HG03354 (cell line): Measurements from ENCODE around the gene HDAC6.
"Not testable (repeated sequence)": the region's sequence is repeated elsewhere in the genome, so short reads cannot be mapped to it uniquely, and the experiment has no call there.

Experiments used
- ATAC-seq: cut with Tn5 transposase; IDR thresholded peaks from one replicate; pipeline ENCODE4 v1.9.1; 2021; ENCODE audit warnings: mild to moderate bottlenecking; ENCODE audit not compliant: unreplicated experiment, poor library complexity, severe bottlenecking

HDAC6 gene

DNA sequence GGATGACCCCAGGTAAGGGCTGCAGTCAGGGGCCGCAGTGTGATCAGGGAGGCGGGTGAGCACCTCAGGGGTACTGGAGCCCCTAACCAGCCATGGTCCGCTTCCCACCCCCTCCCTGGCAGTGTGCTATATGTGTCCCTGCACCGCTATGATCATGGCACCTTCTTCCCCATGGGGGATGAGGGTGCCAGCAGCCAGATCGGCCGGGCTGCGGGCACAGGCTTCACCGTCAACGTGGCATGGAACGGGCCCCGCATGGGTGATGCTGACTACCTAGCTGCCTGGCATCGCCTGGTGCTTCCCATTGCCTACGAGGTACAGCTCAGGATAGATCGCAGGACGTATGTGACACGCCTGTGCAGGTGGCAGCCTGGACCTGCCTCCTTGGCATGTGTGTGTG lies 16.2 kb downstream of the HDAC6 start:
- ATAC-seq: no peak

DNA sequence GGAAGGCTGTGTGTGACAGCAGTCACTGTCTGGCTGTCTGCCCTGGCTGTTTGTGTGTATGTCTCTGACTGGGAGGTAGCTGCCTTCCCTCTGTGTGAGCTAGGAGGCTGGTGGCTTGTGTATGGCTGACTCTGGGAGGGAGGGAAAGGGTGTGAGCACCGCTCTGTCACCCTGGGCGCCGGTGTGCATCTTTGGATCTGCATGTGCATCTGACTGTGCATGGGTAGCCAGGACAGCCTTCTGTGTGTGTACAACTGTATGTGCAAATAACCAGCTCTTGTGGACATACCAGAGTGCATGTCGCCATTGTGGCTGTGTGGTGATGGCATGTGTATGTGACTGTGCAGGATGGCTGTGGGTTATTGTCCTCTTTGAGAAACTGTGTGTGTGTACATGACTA lies 17.0 kb downstream of the HDAC6 start:
- no peak for ATAC-seq

DNA sequence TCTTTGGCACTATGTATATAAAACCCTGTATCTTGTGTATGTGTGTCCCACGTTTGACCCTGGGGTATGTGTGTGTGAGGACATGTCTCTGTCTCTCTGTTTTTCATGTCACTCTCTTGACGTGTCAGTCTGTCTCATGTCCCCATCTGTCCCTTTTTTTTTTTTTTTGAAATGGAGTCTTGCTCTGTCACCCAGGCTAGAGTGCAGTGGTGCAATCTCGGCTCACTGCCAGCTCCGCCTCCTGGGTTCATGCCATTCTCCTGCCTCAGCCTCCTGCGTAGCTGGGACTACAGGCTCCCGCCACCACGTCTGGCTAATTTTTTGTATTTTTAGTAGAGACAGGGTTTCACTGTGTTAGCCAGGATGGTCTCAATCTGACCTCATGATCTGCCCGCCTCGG lies 17.5 kb downstream of the HDAC6 start:
- ATAC-seq: not testable (repeated sequence)

DNA sequence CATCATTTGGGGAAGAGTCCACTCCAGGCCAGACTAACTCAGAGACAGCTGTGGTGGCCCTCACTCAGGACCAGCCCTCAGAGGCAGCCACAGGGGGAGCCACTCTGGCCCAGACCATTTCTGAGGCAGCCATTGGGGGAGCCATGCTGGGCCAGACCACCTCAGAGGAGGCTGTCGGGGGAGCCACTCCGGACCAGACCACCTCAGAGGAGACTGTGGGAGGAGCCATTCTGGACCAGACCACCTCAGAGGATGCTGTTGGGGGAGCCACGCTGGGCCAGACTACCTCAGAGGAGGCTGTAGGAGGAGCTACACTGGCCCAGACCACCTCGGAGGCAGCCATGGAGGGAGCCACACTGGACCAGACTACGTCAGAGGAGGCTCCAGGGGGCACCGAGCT lies 21.2 kb downstream of the HDAC6 start:
- ATAC-seq: no peak

DNA sequence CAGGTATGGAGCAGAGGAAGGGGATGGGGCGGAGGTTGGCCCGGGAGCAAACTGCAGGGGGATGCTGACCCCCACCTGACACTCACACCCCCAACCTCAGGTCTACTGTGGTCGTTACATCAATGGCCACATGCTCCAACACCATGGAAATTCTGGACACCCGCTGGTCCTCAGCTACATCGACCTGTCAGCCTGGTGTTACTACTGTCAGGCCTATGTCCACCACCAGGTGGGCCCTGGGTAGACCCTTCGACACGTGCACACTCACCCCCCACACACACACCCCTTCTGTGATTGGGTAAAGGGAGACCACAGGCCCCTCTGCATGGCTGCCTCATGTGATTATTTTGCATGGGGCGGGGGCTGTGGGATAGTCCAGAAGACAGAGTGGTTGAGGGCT lies 22.2 kb downstream of the HDAC6 start:
- no peak for ATAC-seq

DNA sequence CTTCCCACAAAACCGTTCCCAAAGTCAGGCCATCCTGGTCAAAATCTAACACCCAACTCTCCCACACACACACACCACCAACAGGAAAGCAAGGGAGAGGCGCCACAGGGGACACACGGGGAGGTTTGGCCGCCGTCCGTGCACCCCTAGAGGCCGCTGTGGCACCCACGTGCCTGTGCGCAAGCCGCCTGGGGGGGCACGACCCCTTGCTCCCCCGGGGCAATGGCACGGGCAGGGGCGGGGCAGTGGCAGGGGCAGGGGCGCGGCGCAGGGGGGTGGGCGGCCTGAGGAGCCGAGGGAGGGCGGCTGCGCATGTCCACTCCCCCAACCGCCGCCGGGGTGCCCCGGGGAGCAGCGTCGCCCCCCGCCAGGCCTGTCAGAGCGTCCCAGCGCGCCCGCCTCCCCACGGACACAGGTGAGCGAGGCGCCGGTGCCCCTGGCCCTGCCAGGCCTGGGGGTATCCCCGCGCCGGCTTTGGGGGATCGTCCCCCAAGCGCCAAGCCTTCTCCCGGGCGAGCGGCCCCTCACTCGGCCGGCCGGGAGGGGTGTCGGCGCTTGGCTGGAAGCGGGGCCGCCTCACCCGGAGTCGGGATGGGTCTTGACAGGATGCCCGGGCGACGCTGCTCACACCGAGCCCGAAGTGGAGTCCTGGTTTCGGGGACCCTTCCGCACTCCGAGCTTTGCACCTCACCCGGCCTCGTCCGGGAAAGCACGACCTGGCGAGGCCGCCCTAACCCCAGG lies 24.4 kb downstream of the HDAC6 start, which contains the start of gene ERAS:
TSS of gene ERAS (plus strand) at position 379 of the 741 bp plus-strand sequence. CDS start 2,611 bp downstream, outside the sequence.
- no peak for ATAC-seq

DNA sequence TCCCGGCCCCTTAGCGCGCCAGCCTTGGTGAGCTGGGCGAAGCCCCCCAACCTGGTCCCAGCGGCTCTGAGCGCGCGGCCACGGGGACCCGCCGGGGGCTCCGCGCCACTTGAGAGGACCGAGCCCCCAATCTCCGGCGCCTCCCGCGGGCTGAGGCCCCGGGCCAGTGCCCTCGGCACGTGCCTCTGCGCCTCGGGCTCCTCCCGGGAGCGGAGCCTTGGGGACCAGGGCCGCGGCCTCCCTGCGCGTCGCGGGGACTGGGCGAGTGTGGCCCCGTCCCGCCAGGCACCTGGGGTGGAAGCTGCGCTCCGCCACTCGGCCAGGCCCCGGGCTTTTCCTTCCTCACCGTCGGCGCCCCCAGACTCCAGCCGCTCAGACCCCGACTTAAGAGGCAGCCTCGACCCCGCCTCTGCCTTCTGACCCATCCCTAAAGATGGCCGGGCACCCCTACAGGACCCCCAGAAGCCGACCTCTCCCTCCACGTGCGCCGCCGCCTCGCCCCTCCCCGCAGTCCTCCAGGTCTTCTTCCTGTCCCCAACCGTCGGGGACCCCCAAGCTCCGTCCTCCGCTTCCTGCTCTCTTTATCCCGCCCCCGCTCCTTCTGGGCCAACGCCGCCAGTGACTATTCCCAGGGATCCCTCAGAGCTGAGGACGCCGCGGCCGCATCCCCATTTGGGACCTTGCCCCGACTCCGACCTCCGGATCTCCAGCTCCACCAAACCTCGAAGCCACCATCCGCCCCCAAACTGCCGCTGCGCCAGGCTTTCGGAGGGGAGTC lies 25.2 kb downstream of the HDAC6 start:
- ATAC-seq: no peak

DNA sequence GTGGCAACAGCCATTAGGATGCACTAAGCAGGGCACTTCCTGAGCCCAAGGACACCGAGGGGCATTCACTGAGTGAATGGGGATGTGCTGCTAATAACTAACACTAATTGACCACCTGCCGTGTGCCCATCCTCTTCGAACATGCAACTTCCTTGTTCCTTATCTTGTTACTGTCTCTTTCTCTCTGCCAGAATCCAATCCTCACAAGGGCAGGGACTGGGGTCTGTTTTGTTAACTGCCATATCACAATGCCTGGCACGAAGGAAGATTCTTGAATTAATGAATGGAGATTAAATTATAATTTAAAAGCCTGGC lies 25.7 kb downstream of the HDAC6 start:
- ATAC-seq: no peak

DNA sequence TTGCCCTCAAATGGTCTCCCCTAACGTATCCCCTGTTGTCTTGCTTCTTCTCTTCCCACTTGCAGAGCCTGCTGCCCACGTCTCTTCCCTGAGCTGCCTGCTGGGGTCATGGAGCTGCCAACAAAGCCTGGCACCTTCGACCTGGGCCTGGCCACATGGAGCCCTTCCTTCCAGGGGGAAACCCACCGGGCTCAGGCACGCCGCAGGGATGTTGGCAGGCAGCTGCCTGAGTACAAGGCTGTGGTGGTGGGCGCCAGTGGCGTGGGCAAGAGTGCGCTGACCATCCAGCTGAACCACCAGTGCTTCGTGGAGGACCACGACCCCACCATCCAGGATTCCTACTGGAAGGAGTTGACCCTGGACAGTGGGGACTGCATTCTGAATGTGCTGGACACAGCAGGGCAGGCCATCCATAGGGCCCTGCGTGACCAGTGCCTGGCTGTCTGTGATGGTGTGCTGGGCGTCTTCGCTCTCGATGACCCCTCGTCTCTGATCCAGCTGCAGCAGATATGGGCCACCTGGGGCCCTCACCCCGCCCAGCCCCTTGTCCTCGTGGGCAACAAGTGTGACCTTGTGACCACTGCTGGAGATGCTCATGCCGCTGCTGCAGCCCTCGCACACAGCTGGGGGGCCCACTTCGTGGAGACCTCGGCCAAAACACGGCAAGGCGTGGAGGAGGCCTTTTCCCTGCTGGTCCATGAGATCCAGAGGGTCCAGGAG lies 27.3 kb downstream of the HDAC6 start:
- ATAC-seq: no peak

DNA sequence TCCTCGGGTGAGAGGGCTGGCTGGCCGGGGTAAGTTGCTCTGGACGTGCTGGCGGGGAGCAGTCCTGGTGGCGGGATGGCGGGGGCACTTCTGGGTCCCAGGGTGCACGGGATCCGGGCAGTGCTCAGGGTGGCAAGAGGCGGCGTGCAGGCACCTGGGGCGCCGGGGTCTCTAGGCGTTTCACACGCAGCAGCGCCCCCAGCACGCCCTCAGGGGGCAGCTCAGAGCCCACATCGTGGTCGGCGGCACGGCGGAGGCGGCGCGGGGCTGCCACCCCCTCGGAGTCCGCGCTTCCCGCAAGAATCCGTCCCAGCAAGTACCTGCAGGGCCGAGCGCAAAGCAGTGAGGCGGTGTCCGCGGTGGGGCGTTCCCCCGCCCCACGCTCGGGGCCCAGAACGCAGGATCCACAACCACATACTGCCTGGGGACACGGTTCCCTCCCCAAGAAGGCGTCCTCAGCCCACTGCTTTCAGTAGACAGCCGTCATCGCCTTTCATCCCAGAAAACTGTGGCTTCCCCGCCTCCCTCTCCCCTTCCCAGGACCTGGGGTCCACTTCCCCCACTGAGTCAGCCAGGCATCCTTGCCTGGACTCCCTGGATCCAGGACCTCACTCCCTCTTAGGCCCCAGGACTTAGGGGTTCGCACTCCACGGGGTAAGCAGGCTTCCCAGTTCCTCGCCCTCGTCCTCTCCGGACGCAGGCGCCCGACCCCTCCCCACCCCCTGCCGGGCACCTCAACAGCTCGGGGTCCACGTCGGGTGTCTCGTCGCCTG lies 29.5 kb downstream of the HDAC6 start:
- ATAC-seq: no peak

DNA sequence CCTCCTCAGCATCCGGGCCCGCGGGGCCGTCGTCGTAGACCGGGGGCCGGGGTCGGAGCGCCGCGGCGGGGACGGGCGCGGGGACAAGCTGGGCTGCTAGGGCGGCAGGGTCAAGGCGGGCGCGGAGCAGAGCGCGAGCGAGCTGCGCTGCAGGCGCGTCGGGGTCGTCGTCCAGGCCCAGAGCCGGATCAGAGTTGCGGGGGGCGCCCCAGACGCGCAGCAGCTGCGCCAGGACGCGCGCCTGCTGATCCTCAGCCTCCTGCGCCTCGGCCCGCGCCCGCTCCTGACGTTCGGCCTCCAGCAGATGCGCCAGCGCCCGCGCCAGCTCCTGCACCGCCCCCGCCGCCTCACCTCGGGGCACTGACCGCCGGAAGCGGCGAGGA lies 30.0 kb downstream of the HDAC6 start:
- no peak for ATAC-seq

DNA sequence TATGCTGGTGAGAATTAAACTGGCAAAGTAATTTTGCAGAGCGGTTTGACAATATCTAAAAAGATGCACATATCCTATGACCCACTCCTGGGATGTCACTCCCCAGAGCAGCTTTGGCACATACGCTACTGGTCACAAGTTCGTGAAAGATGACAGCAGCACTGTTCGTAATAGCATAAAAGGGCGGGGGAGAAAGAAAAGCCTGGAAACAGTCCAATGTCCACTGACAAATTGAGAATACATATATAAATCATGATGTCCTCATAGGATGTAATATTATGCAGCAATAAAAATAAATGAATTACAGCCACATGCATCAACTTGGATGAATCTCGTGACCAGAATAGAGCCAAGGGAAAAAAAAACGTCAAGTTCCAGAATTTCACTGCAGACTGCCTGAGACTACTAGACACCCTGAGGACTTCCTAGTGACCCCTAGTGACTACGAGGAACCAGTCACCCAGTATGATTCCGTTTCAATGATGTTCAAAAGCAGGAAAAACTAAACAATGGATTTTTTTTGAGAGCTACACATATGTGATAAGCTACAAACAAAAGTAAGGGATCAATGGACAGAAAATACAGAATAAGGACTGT lies 31.8 kb downstream of the HDAC6 start:
- no peak for ATAC-seq

DNA sequence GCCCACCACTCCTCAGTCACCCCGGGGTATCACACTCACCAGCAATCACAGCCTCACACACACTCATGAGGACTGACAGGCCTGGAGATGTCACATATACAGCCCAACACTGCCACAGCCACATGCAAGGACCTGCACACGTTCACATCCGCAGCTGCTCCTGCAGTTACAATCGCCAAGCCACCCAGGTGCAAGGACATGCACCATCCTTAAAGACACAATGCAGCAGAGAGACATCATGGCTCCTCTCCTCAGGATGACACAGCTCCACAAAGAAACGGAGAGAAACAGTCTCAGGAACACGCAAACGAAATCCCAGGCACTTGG lies 32.5 kb downstream of the HDAC6 start:
- ATAC-seq: no peak

DNA sequence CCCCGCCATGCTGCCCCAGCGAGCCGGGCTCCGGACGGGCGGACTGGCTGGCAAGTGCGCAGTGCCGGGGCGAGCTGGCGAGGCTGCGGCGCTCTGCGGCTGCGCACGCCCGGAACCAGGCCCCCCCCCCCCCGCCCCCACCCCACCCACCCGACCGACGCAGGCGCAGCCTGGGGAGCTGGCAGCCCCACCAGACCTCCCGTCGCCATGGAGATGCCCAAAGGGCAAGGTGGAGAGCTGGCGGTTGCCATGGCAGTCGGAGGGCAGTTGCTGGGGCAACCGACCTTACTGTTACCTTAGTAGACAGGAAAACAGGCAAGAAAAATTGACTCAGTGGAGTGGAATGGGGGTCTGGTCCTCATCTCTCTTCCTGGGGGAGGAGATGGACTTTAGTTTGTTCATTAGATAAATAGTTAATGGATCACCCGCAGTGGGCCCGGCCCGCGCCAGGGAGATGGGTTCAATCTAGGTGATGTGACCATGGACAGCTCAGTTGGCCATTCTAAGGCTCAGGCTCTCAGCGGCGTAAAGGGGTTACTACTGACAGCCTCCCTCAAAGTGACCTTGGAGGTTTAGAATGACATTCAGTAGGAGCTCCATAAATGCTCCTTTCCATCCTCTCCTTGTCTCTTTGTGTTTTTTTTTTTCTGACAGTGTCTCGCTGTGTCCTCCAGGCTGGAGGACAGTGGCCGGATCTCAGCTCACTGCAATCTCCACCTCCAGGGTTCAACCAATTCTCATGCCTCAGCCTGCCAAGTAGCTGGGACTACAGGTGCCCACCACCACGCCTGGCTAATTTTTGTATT lies 33.9 kb downstream of the HDAC6 start, which contains the start of gene PCSK1N:
TSS of gene PCSK1N (minus strand) at position 87 of the 806 bp plus-strand sequence. CDS start at position 9, 78 bp downstream.
- no peak for ATAC-seq

DNA sequence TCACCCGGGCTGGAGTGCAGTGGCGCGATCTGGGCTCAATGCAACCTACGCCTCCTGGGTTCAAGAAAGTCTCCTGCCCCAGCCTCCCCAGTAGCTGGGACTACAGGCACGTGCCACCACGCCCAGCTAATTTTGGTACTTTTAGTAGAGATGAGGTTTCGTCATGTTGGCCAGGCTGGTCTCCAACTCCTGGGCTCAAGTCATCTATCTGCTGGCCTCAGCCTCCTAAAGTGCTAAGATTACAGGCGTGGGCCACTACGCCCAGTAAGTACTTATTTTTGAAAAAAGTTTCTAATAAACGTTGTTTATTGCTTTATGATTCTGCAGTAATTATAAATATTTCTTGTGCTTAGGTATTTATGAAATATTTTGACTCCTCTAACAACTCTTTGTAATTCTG lies 37.8 kb downstream of the HDAC6 start:
- ATAC-seq: no peak

DNA sequence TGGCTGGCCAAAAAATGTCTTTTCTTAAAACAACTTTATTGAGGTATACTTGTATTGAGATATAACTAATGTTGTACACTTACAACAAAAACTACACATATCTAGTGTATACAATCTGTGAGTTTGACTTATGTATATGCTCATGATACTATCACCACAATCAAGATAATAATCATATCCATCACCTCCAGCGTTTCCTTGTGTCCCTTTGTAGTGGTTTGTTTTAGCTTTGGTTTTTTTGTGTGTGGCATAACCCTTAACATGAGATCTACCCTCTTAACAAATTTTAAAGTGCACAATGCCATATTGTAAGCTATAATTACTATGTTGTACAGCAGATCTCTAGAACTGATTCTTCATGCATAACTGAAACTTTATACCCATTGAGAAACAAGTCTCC lies 47.0 kb downstream of the HDAC6 start:
- ATAC-seq: no peak

DNA sequence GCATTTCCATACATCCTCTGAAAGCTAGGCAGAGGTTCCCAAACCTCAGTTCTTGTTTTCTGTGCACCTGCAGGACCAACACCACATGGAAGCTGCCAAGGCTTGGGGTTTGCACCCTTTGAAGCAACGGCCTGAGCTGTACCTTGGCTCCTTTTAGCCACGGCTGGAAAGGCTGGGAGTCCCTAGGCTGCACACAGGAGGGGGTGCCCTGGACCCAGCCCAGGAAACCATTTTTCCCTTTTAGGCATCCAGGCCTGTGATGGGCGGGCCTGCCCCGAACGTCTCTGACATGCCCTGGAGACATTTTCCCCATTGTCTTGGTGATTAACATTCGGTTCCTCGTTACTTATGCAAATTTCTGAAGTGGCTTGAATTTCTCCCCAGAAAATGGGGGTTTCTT lies 51.0 kb downstream of the HDAC6 start:
- no peak for ATAC-seq

DNA sequence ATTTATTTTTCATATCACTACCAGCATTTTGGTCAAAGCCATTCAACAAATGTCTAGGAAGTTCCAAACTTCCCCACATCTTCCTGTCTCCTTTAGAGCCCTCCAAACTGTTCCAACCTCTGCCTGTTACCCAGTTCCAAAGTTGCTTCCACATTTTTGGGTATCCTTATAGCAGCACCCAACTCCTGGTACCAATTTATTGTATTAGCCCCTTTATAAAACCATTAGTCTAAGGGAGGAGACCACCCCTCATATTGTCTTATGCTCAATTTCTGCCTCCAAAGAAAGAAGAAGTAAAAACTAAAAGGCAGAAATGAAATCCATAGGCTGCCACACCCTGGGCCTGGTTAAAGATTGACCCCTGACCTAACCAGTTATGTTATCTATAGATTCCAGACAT lies 51.6 kb downstream of the HDAC6 start:
- ATAC-seq: not testable (repeated sequence)
